Right cardiac atrium (tissue), 5 donors: ENCODE results near the gene ZNF579. TPM values are rescaled to one million over a fixed set of nuclear protein-coding genes. Genes with fewer than 3 reads are reported as not detected.

ENCODE experiments used
- ATAC-seq, 2 donors: fragments of 200-7000 bp; cut with Tn5 transposase; one replicate each; pipeline versions ENCODE4 v1.8.0 to v1.9.1; 2020; ENCODE audit warnings: moderate library complexity in 2 of 2, mild to moderate bottlenecking in 1 of 2
- DNase-seq, 3 donors: peaks; one replicate each; pipeline ENCODE4 v3.0.0-alpha.2; 2020
- H3K27ac ChIP-seq: one replicate; pipeline ENCODE4 v1.5.1; 2013; ENCODE audit warnings: mild to moderate bottlenecking, low read length, control low read depth, moderate library complexity
- H3K27me3 ChIP-seq: one replicate; pipeline ENCODE4 v1.6.1; 2013; ENCODE audit not compliant: control insufficient read depth, insufficient read depth
- H3K4me1 ChIP-seq: one replicate; pipeline ENCODE4 v1.6.1; 2013; ENCODE audit warnings: low read length; ENCODE audit not compliant: control insufficient read depth, insufficient read depth
- H3K4me3 ChIP-seq: one replicate; pipeline ENCODE4 v1.5.1; 2013; ENCODE audit warnings: low read length, control low read depth
- H3K9me3 ChIP-seq: one replicate; pipeline ENCODE4 v1.6.1; 2013; ENCODE audit warnings: low read length; ENCODE audit not compliant: control insufficient read depth
- WGBS: extraction: QIAGEN DNeasy Blood & Tissue Kit; methylation state at CpG from one replicate; pipeline ENCODE4 v1.1.7; 2013; 5-methylcytosine and 5-hydroxymethylcytosine counted together
- intact Hi-C, 4 donors: fragments of 100-400 bp; cut with DNase I; formaldehyde crosslinking; loops; one replicate each; pipeline versions ENCODE4 v1.11.0 to v1.14.0; 2022 to 2023
- polyA plus RNA-seq: library from polyadenylated mRNA; stranded (reverse); fragments of 200-250 nt; gene quantifications from one replicate; pipeline ENCODE4 v1.2.3, GENCODE V29; 2013
- total RNA-seq, 4 donors: library from RNA; stranded (reverse); fragmentation: NEBNext Ultra II Directional; extraction: Animal tissue kit (Norgen Biotek cat#: 25700); gene quantifications; one replicate each; pipeline ENCODE4 v1.2.1, GENCODE V29; 2021
- donor health status: healthy with polysubstance abuse.
- donor health status: DM: no; HTN: yes; CAD: no.
- donor health status: DM: no; HTN: no; CAD: no.
- donor health status: DM: no; HTN: yes; CAD: no; lungs with severe emphysema.
- donor health status: DM: yes; HTN: yes; CAD: no.

ZNF579 gene
- total and polyA plus RNA-seq, 5 donors: 10.2 to 15.5 (median 13.3) TPM

GRCh38 chr19:55611983-55612645 is 31.5 kb upstream of the ZNF579 start:
- ATAC-seq: no peak

GRCh38 chr19:55611300-55611982 is 30.8 kb upstream of the ZNF579 start:
- intact Hi-C loops: no loop called here
- 49% methylated on average over 15 of the region's 15 CpGs for WGBS
- Histone ChIP-seq H3K27ac (peak overlapping the region; percentile 79), H3K9me3 (no peaks in the 10 kb centered on the region), H3K4me3 (no peak overlapping the region), H3K27me3 (no peaks in the 10 kb centered on the region), H3K4me1 (peaks cover 12% of the 10 kb centered on the region)
- peak; percentile 52 to 60 for ATAC-seq
- DNase-seq: peak in 1 of 3 donors; percentile 51

More at GRCh38 chr19:55611983-55612645, 31.5 kb upstream of the ZNF579 start:
- WGBS: 61% methylated on average over 3 of the region's 3 CpGs
- H3K9me3 ChIP-seq: no peaks in the 10 kb centered on the region
- peak overlapping the region; percentile 81 for H3K27ac ChIP-seq
- DNase-seq: no peak
- intact Hi-C loops: no loop called here
- no peaks in the 10 kb centered on the region for H3K27me3 ChIP-seq
- H3K4me1 ChIP-seq: peaks cover 8% of the 10 kb centered on the region
- no peak overlapping the region for H3K4me3 ChIP-seq

- no peaks in the 10 kb centered on the region for H3K27me3 ChIP-seq
- intact Hi-C loops: loop anchor here in 3 of 4 donors (5.0 to 10.0 kb wide), 2 partner anchors 92 to 95 kb away; no protein-coding TSS in a partner anchor
- DNase-seq (peak in 1 of 3 donors; percentile 7), ATAC-seq (no peak)
- peaks cover 12% of the 10 kb centered on the region for H3K4me1 ChIP-seq
- WGBS: 92% methylated on average over 5 of the region's 5 CpGs
- no peak overlapping the region for H3K27ac ChIP-seq
- H3K9me3 ChIP-seq: no peaks in the 10 kb centered on the region
- no peak overlapping the region for H3K4me3 ChIP-seq
Measured at GRCh38 chr19:55609326-55609725, 28.7 kb upstream of the ZNF579 start.

GRCh38 chr19:55606817-55607216 is 26.2 kb upstream of the ZNF579 start:
- peak in 1 of 3 donors; percentile 55 for DNase-seq
- no peak for ATAC-seq
- intact Hi-C loops: loop anchor here in 3 of 4 donors (5.0 to 10.0 kb wide), 2 partner anchors 90 to 92 kb away; no protein-coding TSS in a partner anchor
- Histone ChIP-seq H3K4me1 (peaks cover 9% of the 10 kb centered on the region), H3K27ac (no peak overlapping the region), H3K9me3 (no peaks in the 10 kb centered on the region), H3K27me3 (no peaks in the 10 kb centered on the region), H3K4me3 (no peak overlapping the region)
- WGBS: 71% methylated on average over 9 of the region's 9 CpGs

- peaks cover 9% of the 10 kb centered on the region for H3K4me1 ChIP-seq
- no peak for ATAC-seq
- WGBS: 18% methylated on average over 12 of the region's 12 CpGs
- peak overlapping the region; percentile 75 for H3K4me3 ChIP-seq
- intact Hi-C loops: loop anchor here in 3 of 4 donors (5.0 to 10.0 kb wide), 2 partner anchors 89 to 92 kb away; no protein-coding TSS in a partner anchor
- peak overlapping the region; percentile 96 for H3K27ac ChIP-seq
- no peaks in the 10 kb centered on the region for H3K27me3 ChIP-seq
- DNase-seq: no peak
- H3K9me3 ChIP-seq: no peaks in the 10 kb centered on the region
Measured at GRCh38 chr19:55606471-55606787, 25.8 kb upstream of the ZNF579 start.

- Histone ChIP-seq H3K9me3 (no peaks in the 10 kb centered on the region), H3K27me3 (no peaks in the 10 kb centered on the region), H3K4me1 (peaks cover 7% of the 10 kb centered on the region), H3K4me3 (peak within 1 kb of the TSS; percentile 75), H3K27ac (peak within 1 kb of the TSS; percentile 98)
- DNase-seq (peak; percentile 66 to 86 (median 84)), ATAC-seq (peak; percentile 36 to 39)
- under 1% methylated on average over 44 of the region's 44 CpGs for WGBS
- intact Hi-C loops: loop anchor here in 3 of 4 donors (5.0 to 10.0 kb wide), 2 partner anchors 89 to 91 kb away; no protein-coding TSS in a partner anchor
Measured at GRCh38 chr19:55605637-55606470, 25.2 kb upstream of the ZNF579 start, which contains the start of gene ZNF865. ZNF865 (plus strand) TSS chr19:55605647; CDS start chr19:55613619, 7,972 bp downstream.

- DNase-seq (peak; percentile 98 to 99 (median 99)), ATAC-seq (peak; percentile 84 to 85)
- H3K27ac ChIP-seq: peak overlapping the region; percentile 98
- intact Hi-C loops: loop anchor here in 3 of 4 donors (5.0 to 10.0 kb wide), 2 partner anchors 88 to 90 kb away; no protein-coding TSS in a partner anchor
- under 1% methylated on average over 43 of the region's 43 CpGs for WGBS
- H3K9me3 ChIP-seq: no peaks in the 10 kb centered on the region
- peak overlapping the region; percentile 75 for H3K4me3 ChIP-seq
- H3K4me1 ChIP-seq: peaks cover 3% of the 10 kb centered on the region
- no peaks in the 10 kb centered on the region for H3K27me3 ChIP-seq
Measured at GRCh38 chr19:55605207-55605636, 24.6 kb upstream of the ZNF579 start.

- H3K4me1 ChIP-seq: peaks cover 3% of the 10 kb centered on the region
- WGBS: 72% methylated on average over 22 of the region's 22 CpGs
- H3K27ac ChIP-seq: no peak overlapping the region
Measured at GRCh38 chr19:55603581-55604292, 23.1 kb upstream of the ZNF579 start.

GRCh38 chr19:55603115-55603514 is 22.5 kb upstream of the ZNF579 start:
- Histone ChIP-seq H3K4me1 (peaks cover 3% of the 10 kb centered on the region), H3K4me3 (no peak overlapping the region), H3K27me3 (no peaks in the 10 kb centered on the region), H3K9me3 (no peaks in the 10 kb centered on the region), H3K27ac (no peak overlapping the region)
- whole genome bisulfite sequencing: 85% methylated on average over 21 of the region's 21 CpGs
- DNase-seq (peak in 1 of 3 donors; percentile 58), ATAC-seq (no peak)
- intact Hi-C loops: loop anchor here in 1 of 4 donors (10.0 kb wide), 1 partner anchor 88 kb away; no protein-coding TSS in a partner anchor

More at GRCh38 chr19:55603581-55604292, 23.1 kb upstream of the ZNF579 start:
- Histone ChIP-seq H3K9me3 (no peaks in the 10 kb centered on the region), H3K27me3 (no peaks in the 10 kb centered on the region), H3K4me3 (no peak overlapping the region)
- no peak for ATAC-seq
- DNase-seq: peak in 1 of 3 donors; percentile 51
- intact Hi-C loops: loop anchor here in 1 of 4 donors (10.0 kb wide), 1 partner anchor 89 kb away; no protein-coding TSS in a partner anchor
